Activated CD4-positive, alpha-beta T cell treated with anti-CD3 and anti-CD28 coated beads, Interleukin-2, amount 50 U/mL, for 24 hours (primary cell): ENCODE results near the gene CALML4.
"Not testable (repeated sequence)": the region's sequence is repeated elsewhere in the genome, so short reads cannot be mapped to it uniquely, and the experiment has no call there.

Source experiments
- DNase-seq, 2 donors: peaks; one replicate each; pipeline ENCODE4 v3.0.0-alpha.2; 2020; ENCODE audit warnings: low read depth in 1 of 2, low spot score in 1 of 2

Gene CALML4

GRCh38 chr15:68192117-68192516 is 13.0 kb downstream of the CALML4 start:
- no peak for DNase-seq

- DNase-seq, result no peak
Measured at GRCh38 chr15:68191555-68191954, 13.6 kb downstream of the CALML4 start.

- no peak for DNase-seq
Measured at GRCh38 chr15:68190048-68190447, 15.1 kb downstream of the CALML4 start.

- no peak for DNase-seq
Measured at GRCh38 chr15:68188647-68189046, 16.5 kb downstream of the CALML4 start.

DNA sequence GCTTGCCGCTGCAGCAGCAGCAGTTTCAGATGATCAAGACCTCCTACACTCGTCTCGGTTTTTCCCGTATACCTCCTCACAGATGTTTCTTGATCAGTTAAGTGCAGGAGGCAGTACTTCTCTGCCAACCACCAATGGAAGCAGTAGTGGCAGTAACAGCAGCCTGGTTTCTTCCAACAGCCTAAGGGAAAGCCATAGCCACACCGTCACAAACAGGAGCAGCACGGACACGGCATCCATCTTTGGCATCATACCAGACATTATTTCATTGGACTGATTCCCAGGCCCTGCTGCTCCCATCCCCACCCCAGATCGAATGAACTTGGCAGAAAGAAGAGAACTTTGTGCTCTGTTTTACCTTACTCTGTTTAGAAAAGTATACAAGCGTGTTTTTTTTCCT is 17.6 kb downstream of the CALML4 start:
- DNase-seq, result no peak

DNA sequence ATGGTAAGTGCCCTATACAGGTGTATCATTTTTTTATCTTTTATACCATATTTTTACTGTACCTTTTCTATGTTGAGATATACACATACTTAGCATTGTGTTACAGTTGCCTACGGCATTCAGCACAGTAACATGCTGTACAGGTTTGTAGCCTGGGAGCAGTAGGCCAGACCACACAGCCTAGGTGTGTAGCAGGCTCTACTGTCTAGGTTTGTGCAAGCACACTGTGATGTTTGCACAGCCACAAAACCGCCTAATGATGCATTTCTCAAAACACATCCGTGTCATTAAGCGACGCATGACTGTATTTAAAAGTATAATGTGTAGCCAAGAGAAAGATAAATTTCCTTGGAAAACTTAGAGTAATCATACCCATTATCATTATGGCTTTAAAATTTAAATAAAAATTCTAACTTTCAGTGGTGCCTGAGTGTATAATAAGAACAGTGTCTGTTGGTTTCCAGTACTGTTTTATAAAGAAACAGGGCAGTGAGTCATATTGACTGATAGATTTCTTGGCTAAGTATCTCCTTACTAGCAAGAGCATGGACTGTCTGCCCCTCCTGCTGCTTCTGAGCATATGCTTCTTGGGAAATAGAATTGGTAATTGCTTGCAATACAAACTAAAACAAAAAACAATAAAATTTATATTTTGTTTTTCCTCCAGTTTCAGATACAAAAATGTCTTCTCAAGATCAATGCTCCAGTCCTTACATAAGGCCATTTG is 18.3 kb downstream of the CALML4 start:
- DNase-seq, result no peak

DNA sequence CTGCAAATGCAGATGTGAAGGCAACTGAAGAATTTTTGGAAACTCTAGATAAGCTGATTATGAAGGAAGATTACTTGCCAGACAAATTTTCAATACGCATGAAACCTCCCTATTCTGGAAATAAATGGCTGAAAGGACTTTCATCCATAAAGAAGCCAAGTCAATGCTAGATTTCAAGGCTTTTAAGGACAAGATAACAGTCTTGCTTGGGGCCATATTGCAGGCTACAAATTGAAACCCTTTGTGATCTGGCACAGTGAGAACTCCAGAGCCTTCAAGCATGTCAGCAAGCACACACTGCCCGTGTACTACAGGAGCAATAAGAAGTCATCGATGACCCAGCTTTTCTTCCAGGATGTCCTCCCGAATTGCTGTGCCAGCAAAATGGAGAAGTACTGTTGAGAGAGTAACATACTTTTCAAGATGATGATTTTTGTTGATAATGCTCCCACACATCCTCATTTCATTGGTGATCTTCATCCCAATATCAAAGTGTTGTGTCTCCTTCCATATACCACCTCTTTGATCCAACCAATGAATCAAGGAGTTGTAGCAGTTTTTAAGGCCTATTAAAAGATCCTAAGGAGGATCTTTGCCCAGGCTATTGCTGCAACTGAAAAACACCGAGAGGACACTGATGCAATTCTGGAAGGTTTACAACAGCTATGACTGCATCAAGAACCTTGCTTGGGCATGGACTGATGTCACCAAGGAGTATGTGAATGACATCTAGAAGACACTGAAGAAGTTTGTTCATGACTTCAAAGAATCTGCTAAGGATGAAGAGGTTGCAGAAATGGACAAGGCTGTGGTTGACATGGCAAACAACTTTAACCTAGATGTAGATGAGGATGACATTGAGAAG is 20.3 kb downstream of the CALML4 start:
- DNase-seq, result no peak

- no peak for DNase-seq
Measured at GRCh38 chr15:68183616-68184315, 21.4 kb downstream of the CALML4 start.

GRCh38 chr15:68177742-68178141 is 27.4 kb downstream of the CALML4 start:
- no peak for DNase-seq

- DNase-seq, result no peak
Measured at GRCh38 chr15:68176601-68177000, 28.5 kb downstream of the CALML4 start.

DNA sequence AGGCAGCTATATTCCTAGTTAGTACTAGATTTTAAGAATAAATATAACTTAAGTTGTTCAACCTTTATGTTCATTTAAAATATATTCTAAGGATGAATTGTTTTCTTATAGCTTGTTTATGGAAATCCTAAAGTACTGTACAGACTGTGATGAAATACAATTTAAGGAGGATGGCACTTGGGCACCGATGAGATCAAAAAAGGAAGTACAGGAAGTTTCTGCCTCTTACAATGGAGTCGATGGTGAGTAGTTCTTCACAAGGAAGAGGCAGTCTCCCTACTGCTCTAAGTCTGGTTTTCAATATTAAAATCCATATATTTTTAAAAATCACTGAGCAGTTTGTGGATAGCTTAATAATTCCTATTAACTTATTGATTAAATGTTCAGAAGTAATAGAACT is 29.6 kb downstream of the CALML4 start:
- DNase-seq, result no peak

GRCh38 chr15:68173119-68173518 is 32.0 kb downstream of the CALML4 start:
- no peak for DNase-seq

DNA sequence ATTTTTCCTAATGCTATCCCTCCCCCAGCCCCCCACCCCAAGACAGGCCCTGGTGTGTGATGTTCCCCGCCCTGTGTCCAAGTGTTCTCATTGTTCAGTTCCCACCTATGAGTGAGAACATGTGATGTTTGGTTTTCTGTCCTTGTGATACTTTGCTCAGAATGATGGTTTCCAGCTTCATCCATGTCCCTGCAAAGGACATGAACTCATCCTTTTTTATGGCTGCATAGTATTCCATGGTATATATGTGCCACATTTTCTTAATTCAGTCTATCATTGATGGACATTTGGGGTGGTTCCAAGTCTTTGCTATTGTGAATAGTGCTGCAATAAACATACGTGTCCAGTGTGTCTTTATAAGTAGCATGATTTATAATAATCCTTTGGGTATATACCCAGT is 33.1 kb downstream of the CALML4 start:
- not testable (repeated sequence) for DNase-seq

- DNase-seq, result no peak
Measured at GRCh38 chr15:68166847-68167246, 38.3 kb downstream of the CALML4 start.

DNA sequence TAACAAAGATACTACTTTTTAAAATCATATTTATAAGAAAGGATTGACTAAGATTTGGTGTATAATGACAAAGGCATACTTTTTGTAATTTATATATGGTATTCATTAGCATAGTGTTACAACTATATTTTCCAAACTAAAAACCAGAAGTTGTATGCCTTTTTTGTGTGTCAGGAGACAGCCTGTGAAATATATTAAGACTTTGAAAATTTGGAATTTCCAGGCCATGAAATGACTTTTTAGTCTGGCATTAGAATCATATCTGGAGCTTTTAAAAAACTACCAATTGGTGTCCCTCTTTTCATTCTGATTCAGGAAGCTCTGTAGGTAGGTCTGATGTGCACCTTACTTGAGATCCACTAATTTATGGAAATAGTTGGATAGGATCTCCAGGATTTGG is 41.9 kb downstream of the CALML4 start:
- DNase-seq, result no peak

DNA sequence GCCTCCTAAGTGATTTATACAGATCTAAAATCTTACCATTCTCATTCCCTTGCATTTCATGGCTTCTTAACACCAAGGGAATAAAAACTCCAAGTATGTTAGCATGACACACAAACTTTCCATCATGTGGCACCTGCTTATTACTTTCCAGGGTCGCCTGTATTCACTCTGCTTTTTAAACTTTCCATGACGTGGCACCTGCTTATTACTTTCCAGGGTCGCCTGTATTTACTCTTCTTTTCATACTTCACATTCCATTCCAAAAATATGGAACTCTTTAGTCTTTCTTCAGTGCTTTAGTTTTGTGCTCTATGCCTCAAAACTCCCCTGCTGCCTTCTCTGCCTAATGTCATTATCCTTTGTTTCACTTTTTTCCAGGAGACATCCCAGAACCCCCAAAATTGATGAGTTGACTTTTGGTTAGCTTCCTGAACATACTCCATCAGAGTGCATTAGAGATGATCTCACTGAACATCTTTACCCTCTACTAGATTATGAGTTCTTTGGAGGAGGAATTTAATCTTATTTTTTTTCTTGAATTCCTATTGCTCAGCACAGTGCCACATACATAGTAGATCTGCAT is 47.0 kb downstream of the CALML4 start:
- DNase-seq, result no peak

DNA sequence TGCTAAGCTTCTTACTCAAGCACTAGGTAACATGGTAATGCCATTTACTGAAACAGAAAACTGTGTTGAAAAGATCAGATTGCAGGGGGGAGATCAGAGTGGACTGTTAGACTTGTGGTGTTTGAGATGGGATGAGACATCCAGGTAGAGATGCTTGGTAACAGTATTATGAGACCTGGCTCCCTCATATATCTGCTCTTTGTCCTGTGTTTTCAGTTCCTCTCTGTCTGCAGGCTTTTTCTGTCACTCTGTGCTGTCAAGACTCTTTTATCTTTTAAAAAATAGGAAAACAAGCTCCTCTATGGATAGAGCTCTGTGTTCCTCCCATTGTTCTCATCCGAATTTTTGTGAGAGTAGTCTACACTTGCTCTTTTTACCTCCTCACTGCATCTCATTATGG is 48.1 kb downstream of the CALML4 start:
- no peak for DNase-seq

GRCh38 chr15:68154923-68155559 is 50.1 kb downstream of the CALML4 start:
- DNase-seq, result peak in 1 of 2 donors; percentile 8

- DNase-seq, result no peak
Measured at GRCh38 chr15:68152342-68152741, 52.8 kb downstream of the CALML4 start.

- DNase-seq, result no peak
Measured at GRCh38 chr15:68151277-68151676, 53.9 kb downstream of the CALML4 start.

GRCh38 chr15:68150187-68150586 is 54.9 kb downstream of the CALML4 start:
- DNase-seq, result no peak
